WTC11 (cell line): ENCODE results near the gene ZNF578.

Source experiments
- CTCF ChIP-seq: fragments of 200-600 bp; IDR thresholded peaks from 2 replicates; pipeline ENCODE4 v1.8.0; 2022; ENCODE audit warnings: antibody characterized with exemption
- HMGXB4 ChIP-seq: sonication (generic); formaldehyde crosslinking; IDR thresholded peaks from 2 replicates; pipeline ENCODE4 v1.8.1; 2023; ENCODE audit warnings: mild to moderate bottlenecking, moderate library complexity, missing genetic modification reagents
- MYBL2 ChIP-seq: sonication (generic); formaldehyde crosslinking; IDR thresholded peaks from 2 replicates; pipeline ENCODE4 v1.8.1; 2023; ENCODE audit warnings: mild to moderate bottlenecking, moderate library complexity, missing genetic modification reagents
- PRRX2 ChIP-seq: fragments of 250-450 bp; sonication (Bioruptor Pico); IDR thresholded peaks from 2 replicates; pipeline ENCODE4 v1.8.0; 2021; ENCODE audit warnings: mild to moderate bottlenecking
- TF ChIP-seq, protein P1 (sequence below): sonication (generic); formaldehyde crosslinking; conservative IDR thresholded peaks from 2 replicates; pipeline ENCODE4 v1.8.1; 2023; ENCODE audit warnings: mild to moderate bottlenecking, low read depth, missing genetic modification reagents, moderate library complexity
- TF ChIP-seq, protein P2 (sequence below): sonication (generic); formaldehyde crosslinking; IDR thresholded peaks from 2 replicates; pipeline ENCODE4 v1.8.0; 2022; ENCODE audit warnings: mild to moderate bottlenecking, missing genetic modification reagents
- TF ChIP-seq, protein P3 (sequence below): sonication (generic); formaldehyde crosslinking; IDR thresholded peaks from 2 replicates; pipeline ENCODE4 v1.8.1; 2023; ENCODE audit warnings: mild to moderate bottlenecking, missing genetic modification reagents, moderate library complexity
- TF ChIP-seq, protein P4 (sequence below): sonication (generic); formaldehyde crosslinking; IDR thresholded peaks from 2 replicates; pipeline ENCODE4 v1.8.1; 2022; ENCODE audit warnings: low read depth, missing genetic modification reagents, borderline replicate concordance
- TF ChIP-seq, protein P5 (sequence below): sonication (generic); formaldehyde crosslinking; IDR thresholded peaks from 2 replicates; pipeline ENCODE4 v1.8.0; 2023; ENCODE audit warnings: missing genetic modification reagents
- TF ChIP-seq, protein P6 (sequence below): sonication (generic); formaldehyde crosslinking; IDR thresholded peaks from 2 replicates; pipeline ENCODE4 v1.8.1; 2023; ENCODE audit warnings: mild to moderate bottlenecking, missing genetic modification reagents
- TF ChIP-seq, protein P7 (sequence below): sonication (generic); formaldehyde crosslinking; IDR thresholded peaks from 2 replicates; pipeline ENCODE4 v1.8.1; 2022; ENCODE audit warnings: mild to moderate bottlenecking, moderate library complexity, missing genetic modification reagents
- TF ChIP-seq, protein P8 (sequence below): sonication (generic); formaldehyde crosslinking; IDR thresholded peaks from 2 replicates; pipeline ENCODE4 v1.8.0; 2023; ENCODE audit warnings: mild to moderate bottlenecking, missing genetic modification reagents

- TF ChIP-seq MYBL2: no peak
- TF ChIP-seq PRRX2 (CRISPR knock-in tag): no peak
- TF ChIP-seq, protein P1, sequence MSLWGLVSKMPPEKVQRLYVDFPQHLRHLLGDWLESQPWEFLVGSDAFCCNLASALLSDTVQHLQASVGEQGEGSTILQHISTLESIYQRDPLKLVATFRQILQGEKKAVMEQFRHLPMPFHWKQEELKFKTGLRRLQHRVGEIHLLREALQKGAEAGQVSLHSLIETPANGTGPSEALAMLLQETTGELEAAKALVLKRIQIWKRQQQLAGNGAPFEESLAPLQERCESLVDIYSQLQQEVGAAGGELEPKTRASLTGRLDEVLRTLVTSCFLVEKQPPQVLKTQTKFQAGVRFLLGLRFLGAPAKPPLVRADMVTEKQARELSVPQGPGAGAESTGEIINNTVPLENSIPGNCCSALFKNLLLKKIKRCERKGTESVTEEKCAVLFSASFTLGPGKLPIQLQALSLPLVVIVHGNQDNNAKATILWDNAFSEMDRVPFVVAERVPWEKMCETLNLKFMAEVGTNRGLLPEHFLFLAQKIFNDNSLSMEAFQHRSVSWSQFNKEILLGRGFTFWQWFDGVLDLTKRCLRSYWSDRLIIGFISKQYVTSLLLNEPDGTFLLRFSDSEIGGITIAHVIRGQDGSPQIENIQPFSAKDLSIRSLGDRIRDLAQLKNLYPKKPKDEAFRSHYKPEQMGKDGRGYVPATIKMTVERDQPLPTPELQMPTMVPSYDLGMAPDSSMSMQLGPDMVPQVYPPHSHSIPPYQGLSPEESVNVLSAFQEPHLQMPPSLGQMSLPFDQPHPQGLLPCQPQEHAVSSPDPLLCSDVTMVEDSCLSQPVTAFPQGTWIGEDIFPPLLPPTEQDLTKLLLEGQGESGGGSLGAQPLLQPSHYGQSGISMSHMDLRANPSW (CRISPR knock-in tag): no peak
- TF ChIP-seq, protein P2, sequence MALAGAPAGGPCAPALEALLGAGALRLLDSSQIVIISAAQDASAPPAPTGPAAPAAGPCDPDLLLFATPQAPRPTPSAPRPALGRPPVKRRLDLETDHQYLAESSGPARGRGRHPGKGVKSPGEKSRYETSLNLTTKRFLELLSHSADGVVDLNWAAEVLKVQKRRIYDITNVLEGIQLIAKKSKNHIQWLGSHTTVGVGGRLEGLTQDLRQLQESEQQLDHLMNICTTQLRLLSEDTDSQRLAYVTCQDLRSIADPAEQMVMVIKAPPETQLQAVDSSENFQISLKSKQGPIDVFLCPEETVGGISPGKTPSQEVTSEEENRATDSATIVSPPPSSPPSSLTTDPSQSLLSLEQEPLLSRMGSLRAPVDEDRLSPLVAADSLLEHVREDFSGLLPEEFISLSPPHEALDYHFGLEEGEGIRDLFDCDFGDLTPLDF (CRISPR knock-in tag): no peak
- no peak for TF ChIP-seq CTCF
- TF ChIP-seq, protein P3, sequence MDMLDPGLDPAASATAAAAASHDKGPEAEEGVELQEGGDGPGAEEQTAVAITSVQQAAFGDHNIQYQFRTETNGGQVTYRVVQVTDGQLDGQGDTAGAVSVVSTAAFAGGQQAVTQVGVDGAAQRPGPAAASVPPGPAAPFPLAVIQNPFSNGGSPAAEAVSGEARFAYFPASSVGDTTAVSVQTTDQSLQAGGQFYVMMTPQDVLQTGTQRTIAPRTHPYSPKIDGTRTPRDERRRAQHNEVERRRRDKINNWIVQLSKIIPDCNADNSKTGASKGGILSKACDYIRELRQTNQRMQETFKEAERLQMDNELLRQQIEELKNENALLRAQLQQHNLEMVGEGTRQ: no peak
- TF ChIP-seq, protein P4, sequence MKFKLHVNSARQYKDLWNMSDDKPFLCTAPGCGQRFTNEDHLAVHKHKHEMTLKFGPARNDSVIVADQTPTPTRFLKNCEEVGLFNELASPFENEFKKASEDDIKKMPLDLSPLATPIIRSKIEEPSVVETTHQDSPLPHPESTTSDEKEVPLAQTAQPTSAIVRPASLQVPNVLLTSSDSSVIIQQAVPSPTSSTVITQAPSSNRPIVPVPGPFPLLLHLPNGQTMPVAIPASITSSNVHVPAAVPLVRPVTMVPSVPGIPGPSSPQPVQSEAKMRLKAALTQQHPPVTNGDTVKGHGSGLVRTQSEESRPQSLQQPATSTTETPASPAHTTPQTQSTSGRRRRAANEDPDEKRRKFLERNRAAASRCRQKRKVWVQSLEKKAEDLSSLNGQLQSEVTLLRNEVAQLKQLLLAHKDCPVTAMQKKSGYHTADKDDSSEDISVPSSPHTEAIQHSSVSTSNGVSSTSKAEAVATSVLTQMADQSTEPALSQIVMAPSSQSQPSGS (CRISPR knock-in tag): no peak
- TF ChIP-seq, protein P5, sequence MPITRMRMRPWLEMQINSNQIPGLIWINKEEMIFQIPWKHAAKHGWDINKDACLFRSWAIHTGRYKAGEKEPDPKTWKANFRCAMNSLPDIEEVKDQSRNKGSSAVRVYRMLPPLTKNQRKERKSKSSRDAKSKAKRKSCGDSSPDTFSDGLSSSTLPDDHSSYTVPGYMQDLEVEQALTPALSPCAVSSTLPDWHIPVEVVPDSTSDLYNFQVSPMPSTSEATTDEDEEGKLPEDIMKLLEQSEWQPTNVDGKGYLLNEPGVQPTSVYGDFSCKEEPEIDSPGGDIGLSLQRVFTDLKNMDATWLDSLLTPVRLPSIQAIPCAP (CRISPR knock-in tag): no peak
- TF ChIP-seq, protein P6, sequence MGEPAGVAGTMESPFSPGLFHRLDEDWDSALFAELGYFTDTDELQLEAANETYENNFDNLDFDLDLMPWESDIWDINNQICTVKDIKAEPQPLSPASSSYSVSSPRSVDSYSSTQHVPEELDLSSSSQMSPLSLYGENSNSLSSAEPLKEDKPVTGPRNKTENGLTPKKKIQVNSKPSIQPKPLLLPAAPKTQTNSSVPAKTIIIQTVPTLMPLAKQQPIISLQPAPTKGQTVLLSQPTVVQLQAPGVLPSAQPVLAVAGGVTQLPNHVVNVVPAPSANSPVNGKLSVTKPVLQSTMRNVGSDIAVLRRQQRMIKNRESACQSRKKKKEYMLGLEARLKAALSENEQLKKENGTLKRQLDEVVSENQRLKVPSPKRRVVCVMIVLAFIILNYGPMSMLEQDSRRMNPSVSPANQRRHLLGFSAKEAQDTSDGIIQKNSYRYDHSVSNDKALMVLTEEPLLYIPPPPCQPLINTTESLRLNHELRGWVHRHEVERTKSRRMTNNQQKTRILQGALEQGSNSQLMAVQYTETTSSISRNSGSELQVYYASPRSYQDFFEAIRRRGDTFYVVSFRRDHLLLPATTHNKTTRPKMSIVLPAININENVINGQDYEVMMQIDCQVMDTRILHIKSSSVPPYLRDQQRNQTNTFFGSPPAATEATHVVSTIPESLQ (CRISPR knock-in tag): no peak
- TF ChIP-seq, protein P7, sequence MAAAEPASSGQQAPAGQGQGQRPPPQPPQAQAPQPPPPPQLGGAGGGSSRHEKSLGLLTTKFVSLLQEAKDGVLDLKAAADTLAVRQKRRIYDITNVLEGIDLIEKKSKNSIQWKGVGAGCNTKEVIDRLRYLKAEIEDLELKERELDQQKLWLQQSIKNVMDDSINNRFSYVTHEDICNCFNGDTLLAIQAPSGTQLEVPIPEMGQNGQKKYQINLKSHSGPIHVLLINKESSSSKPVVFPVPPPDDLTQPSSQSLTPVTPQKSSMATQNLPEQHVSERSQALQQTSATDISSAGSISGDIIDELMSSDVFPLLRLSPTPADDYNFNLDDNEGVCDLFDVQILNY (CRISPR knock-in tag): no peak
- TF ChIP-seq, protein P8, sequence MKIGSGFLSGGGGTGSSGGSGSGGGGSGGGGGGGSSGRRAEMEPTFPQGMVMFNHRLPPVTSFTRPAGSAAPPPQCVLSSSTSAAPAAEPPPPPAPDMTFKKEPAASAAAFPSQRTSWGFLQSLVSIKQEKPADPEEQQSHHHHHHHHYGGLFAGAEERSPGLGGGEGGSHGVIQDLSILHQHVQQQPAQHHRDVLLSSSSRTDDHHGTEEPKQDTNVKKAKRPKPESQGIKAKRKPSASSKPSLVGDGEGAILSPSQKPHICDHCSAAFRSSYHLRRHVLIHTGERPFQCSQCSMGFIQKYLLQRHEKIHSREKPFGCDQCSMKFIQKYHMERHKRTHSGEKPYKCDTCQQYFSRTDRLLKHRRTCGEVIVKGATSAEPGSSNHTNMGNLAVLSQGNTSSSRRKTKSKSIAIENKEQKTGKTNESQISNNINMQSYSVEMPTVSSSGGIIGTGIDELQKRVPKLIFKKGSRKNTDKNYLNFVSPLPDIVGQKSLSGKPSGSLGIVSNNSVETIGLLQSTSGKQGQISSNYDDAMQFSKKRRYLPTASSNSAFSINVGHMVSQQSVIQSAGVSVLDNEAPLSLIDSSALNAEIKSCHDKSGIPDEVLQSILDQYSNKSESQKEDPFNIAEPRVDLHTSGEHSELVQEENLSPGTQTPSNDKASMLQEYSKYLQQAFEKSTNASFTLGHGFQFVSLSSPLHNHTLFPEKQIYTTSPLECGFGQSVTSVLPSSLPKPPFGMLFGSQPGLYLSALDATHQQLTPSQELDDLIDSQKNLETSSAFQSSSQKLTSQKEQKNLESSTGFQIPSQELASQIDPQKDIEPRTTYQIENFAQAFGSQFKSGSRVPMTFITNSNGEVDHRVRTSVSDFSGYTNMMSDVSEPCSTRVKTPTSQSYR (CRISPR knock-in tag): no peak
- TF ChIP-seq HMGXB4 (CRISPR knock-in tag): no peak
Measured at GRCh38 chr19:52410276-52410675, 43.1 kb upstream of the ZNF578 start.
